ENCODE measurements around the gene MEX3C. TPM values are rescaled to one million over a fixed set of nuclear protein-coding genes. Genes with fewer than 3 reads are reported as not detected.

The MEX3C gene
- total RNA-seq, 2 experiments from 2014 or later: 46.7 to 66.9 TPM

GRCh38 chr18:51169731-51170130, 27.8 kb downstream of the MEX3C start:
- Mint-ChIP-seq H3K4me1 (peaks cover 61% of the 10 kb centered on the region), H3K27ac (peak overlapping the region; percentile 92), H3K4me3 (peak overlapping the region; percentile 19), H3K36me3 (ENCODE audit: low read depth) (peaks cover 16% of the 10 kb centered on the region), H3K27me3 (no peaks in the 10 kb centered on the region), H3K9me3 (ENCODE audit: low read depth) (no peaks in the 10 kb centered on the region)
- intact Hi-C loops (cut with DNase I, micrococcal nuclease): loop anchor here in 1 of 2 experiments (1.0 to 2.0 kb wide), 2 partner anchors 15 to 65 kb away; no protein-coding TSS in a partner anchor
- ATAC-seq (peak; percentile 14), DNase-seq (no peak)
- ChIA-PET CTCF (interaction anchor here (1.0 to 1.5 kb wide), 5 partner anchors 16 to 32 kb away, joined by 3 to 5 read pairs (median 5); no protein-coding TSS in a partner anchor), POLR2A (interaction anchor here (0.9 to 1.8 kb wide), 2 partner anchors 16 to 17 kb away, joined by 5 to 6 read pairs; no protein-coding TSS in a partner anchor)

- Mint-ChIP-seq H3K4me3 (no peak overlapping the region), H3K27ac (peak overlapping the region; percentile 92), H3K4me1 (peaks cover 58% of the 10 kb centered on the region), H3K36me3 (ENCODE audit: low read depth) (peaks cover 13% of the 10 kb centered on the region), H3K9me3 (ENCODE audit: low read depth) (no peaks in the 10 kb centered on the region), H3K27me3 (no peaks in the 10 kb centered on the region)
- CTCF ChIA-PET: interaction anchor here (0.6 to 1.5 kb wide), 6 partner anchors 15 to 58 kb away, joined by 3 to 5 read pairs (median 4); no protein-coding TSS in a partner anchor
- ATAC-seq (peak; percentile 18), DNase-seq (no peak)
- POLR2A ChIA-PET: interaction anchor here (0.6 to 1.8 kb wide), 3 partner anchors 15 to 27 kb away, joined by 3 to 6 read pairs (median 5); no protein-coding TSS in a partner anchor
- intact Hi-C loops (cut with DNase I, micrococcal nuclease): loop anchor here in 1 of 2 experiments (1.0 kb wide), 1 partner anchor 15 kb away; no protein-coding TSS in a partner anchor
These were observed 28.4 kb downstream of the MEX3C start for GRCh38 chr18:51168960-51169662.

GRCh38 chr18:51168026-51168742, 29.3 kb downstream of the MEX3C start:
- ATAC-seq: no peak
- CTCF ChIA-PET: interaction anchor here (1.2 to 1.5 kb wide), 6 partner anchors 14 to 58 kb away, joined by 3 to 5 read pairs (median 5); partner anchors contain the start of gene MEX3C
- no peak overlapping the region for H3K4me3 Mint-ChIP-seq

GRCh38 chr18:51165296-51165695, 32.2 kb downstream of the MEX3C start:
- Mint-ChIP-seq H3K4me3 (no peak overlapping the region), H3K4me1 (peaks cover 27% of the 10 kb centered on the region), H3K27me3 (no peaks in the 10 kb centered on the region), H3K9me3 (ENCODE audit: low read depth) (no peaks in the 10 kb centered on the region), H3K27ac (no peak overlapping the region), H3K36me3 (ENCODE audit: low read depth) (peaks cover 1% of the 10 kb centered on the region)
- POLR2A ChIA-PET: no interaction called here
- intact Hi-C loops (cut with DNase I, micrococcal nuclease): no loop called here
- CTCF ChIA-PET: interaction anchor here (1.2 kb wide), 1 partner anchor 11 kb away, joined by 6 read pairs; no protein-coding TSS in a partner anchor
- no peak for ATAC-seq
- DNase-seq: no peak

More at GRCh38 chr18:51168026-51168742, 29.3 kb downstream of the MEX3C start:
- Mint-ChIP-seq H3K4me1 (peaks cover 54% of the 10 kb centered on the region), H3K27ac (peak overlapping the region; percentile 92), H3K9me3 (ENCODE audit: low read depth) (no peaks in the 10 kb centered on the region), H3K36me3 (ENCODE audit: low read depth) (peaks cover 5% of the 10 kb centered on the region), H3K27me3 (no peaks in the 10 kb centered on the region)
- intact Hi-C loops (cut with DNase I, micrococcal nuclease): no loop called here
- no peak for DNase-seq
- POLR2A ChIA-PET: interaction anchor here (1.8 kb wide), 1 partner anchor 16 kb away, joined by 5 read pairs; no protein-coding TSS in a partner anchor

DNA sequence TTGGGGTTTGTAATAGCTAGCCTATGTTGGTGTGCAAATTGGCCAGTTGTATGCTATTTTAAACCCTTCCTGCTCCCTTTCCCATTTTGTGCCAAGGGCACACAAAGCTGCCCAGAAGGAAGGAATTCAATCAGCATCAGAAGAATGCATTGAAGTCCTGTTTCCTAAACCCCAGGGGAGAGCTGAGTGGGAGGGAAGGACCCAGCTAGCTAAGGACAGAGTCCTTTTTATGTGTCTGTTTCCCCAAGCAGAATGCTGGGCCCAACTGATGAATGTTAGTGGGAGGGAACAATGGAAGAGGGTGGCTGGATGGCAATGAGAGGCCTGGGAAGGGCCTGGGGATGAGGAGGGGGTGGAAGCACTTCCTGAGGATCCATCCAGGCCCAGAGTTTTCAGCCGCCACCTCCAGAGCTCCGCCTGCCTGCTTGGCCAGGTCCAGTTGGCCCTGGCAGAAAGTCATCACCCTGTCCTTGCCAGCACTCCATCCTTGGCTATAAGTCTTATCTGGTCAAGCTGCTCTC, 32.7 kb downstream of the MEX3C start:
- intact Hi-C loops (cut with DNase I, micrococcal nuclease): no loop called here
- H3K9me3 Mint-ChIP-seq (ENCODE audit: low read depth): no peaks in the 10 kb centered on the region
- CTCF ChIA-PET: interaction anchor here (1.2 kb wide), 1 partner anchor 11 kb away, joined by 6 read pairs; no protein-coding TSS in a partner anchor
- no peaks in the 10 kb centered on the region for H3K36me3 Mint-ChIP-seq (ENCODE audit: low read depth)
- POLR2A ChIA-PET: no interaction called here
- H3K27ac Mint-ChIP-seq: no peak overlapping the region
- peaks cover 23% of the 10 kb centered on the region for H3K4me1 Mint-ChIP-seq
- DNase-seq (no peak), ATAC-seq (no peak)
- H3K4me3 Mint-ChIP-seq: no peak overlapping the region
- no peaks in the 10 kb centered on the region for H3K27me3 Mint-ChIP-seq

DNA sequence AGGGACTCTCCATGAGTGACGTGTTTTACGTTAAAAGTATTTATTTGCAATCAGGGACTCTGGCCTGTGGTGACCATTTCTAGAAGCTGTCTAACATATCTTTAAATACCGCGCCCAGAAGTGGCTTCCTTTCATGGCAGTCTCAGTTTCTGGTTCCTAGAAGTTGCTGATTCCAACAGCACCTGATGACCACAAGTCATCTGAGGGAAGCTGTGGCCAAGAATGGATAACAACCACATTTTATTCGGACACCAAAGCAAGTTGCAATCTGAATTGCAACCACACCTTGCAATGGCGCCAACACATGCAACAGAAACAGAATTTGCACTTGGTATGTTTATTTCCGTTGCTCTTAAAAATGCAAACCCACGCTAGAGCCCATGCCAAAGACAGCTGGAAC, 33.1 kb downstream of the MEX3C start:
- no peak for ATAC-seq
- H3K4me3 Mint-ChIP-seq: no peak overlapping the region
- ChIA-PET POLR2A (no interaction called here), CTCF (interaction anchor here (1.2 kb wide), 1 partner anchor 10 kb away, joined by 6 read pairs; no protein-coding TSS in a partner anchor)
- intact Hi-C loops (cut with DNase I, micrococcal nuclease): no loop called here
- no peak overlapping the region for H3K27ac Mint-ChIP-seq
- H3K27me3 Mint-ChIP-seq: no peaks in the 10 kb centered on the region
- peaks cover 18% of the 10 kb centered on the region for H3K4me1 Mint-ChIP-seq
- no peaks in the 10 kb centered on the region for H3K9me3 Mint-ChIP-seq (ENCODE audit: low read depth)
- H3K36me3 Mint-ChIP-seq (ENCODE audit: low read depth): no peaks in the 10 kb centered on the region
- no peak for DNase-seq

DNA sequence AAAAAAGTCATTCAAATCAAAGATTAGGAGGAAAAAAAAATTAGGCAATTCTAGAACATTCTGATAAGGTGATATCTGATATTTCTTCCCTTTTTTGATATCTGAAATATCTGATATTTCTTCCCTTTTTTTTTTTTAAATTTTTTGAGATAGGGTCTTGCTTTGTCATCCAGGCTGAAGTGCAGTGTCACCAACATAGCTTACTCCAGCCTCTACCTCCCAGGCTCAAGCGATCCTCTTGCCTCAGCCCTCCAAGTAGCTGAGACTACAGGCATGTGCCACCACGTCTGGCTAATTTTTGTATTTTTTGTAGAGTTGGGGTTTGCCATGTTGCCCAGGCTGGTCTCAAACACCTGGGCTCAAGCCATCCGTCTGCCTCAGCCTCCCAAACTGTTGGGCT, 33.9 kb downstream of the MEX3C start:
- DNase-seq (no peak), ATAC-seq (no peak)
- Mint-ChIP-seq H3K4me3 (no peak overlapping the region), H3K4me1 (peaks cover 10% of the 10 kb centered on the region), H3K27me3 (no peaks in the 10 kb centered on the region), H3K36me3 (ENCODE audit: low read depth) (no peaks in the 10 kb centered on the region), H3K9me3 (ENCODE audit: low read depth) (no peaks in the 10 kb centered on the region), H3K27ac (no peak overlapping the region)
- ChIA-PET POLR2A (no interaction called here), CTCF (interaction anchor here (0.6 kb wide), 1 partner anchor 14 kb away, joined by 3 read pairs; no protein-coding TSS in a partner anchor)
- intact Hi-C loops (cut with DNase I, micrococcal nuclease): no loop called here

- no peaks in the 10 kb centered on the region for H3K9me3 Mint-ChIP-seq (ENCODE audit: low read depth)
- no peak for DNase-seq
- POLR2A ChIA-PET: no interaction called here
- CTCF ChIA-PET: no interaction called here
- no peaks in the 10 kb centered on the region for H3K36me3 Mint-ChIP-seq (ENCODE audit: low read depth)
- H3K27me3 Mint-ChIP-seq: no peaks in the 10 kb centered on the region
- H3K4me1 Mint-ChIP-seq: peaks cover 4% of the 10 kb centered on the region
- no peak overlapping the region for H3K27ac Mint-ChIP-seq
- ATAC-seq: peak; percentile 19
- intact Hi-C loops (cut with DNase I, micrococcal nuclease): no loop called here
- H3K4me3 Mint-ChIP-seq: no peak overlapping the region
These were observed 34.9 kb downstream of the MEX3C start for GRCh38 chr18:51162617-51163016.

GRCh38 chr18:51160646-51161045, 36.8 kb downstream of the MEX3C start:
- no peak overlapping the region for H3K4me3 Mint-ChIP-seq
- H3K36me3 Mint-ChIP-seq (ENCODE audit: low read depth): no peaks in the 10 kb centered on the region
- ATAC-seq (no peak), DNase-seq (no peak)
- H3K9me3 Mint-ChIP-seq (ENCODE audit: low read depth): no peaks in the 10 kb centered on the region
- ChIA-PET POLR2A (interaction anchor here (0.6 kb wide), 1 partner anchor 50 kb away, joined by 3 read pairs; no protein-coding TSS in a partner anchor), CTCF (interaction anchor here (0.7 kb wide), 1 partner anchor 50 kb away, joined by 4 read pairs; no protein-coding TSS in a partner anchor)
- H3K27me3 Mint-ChIP-seq: no peaks in the 10 kb centered on the region
- H3K4me1 Mint-ChIP-seq: peaks cover 7% of the 10 kb centered on the region
- no peak overlapping the region for H3K27ac Mint-ChIP-seq
- intact Hi-C loops (cut with DNase I, micrococcal nuclease): no loop called here

DNA sequence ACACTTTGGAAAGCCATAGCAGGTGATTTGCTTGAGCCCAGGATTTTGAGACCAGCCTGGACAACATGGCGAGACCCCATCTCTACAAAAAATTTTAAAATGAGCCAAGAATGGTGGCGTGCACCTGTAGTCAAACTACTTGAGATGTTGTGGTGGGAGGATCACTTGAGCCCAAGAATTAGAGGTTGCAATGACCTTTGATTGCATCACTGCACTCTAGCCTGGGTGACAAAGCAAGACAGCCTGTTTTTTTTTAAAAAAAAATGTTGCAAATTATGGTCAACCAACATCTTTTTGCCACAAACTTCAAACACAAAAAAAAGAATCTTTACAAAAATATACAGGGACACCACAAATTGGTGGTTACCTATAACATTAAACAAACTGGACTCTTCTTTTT, 40.3 kb downstream of the MEX3C start:
- POLR2A ChIA-PET: no interaction called here
- no peaks in the 10 kb centered on the region for H3K36me3 Mint-ChIP-seq (ENCODE audit: low read depth)
- ATAC-seq: no peak
- H3K27me3 Mint-ChIP-seq: no peaks in the 10 kb centered on the region
- CTCF ChIA-PET: no interaction called here
- H3K9me3 Mint-ChIP-seq (ENCODE audit: low read depth): no peaks in the 10 kb centered on the region
- H3K27ac Mint-ChIP-seq: no peak overlapping the region
- no peak for DNase-seq
- intact Hi-C loops (cut with DNase I, micrococcal nuclease): loop anchor here in 1 of 2 experiments (5.0 kb wide), 1 partner anchor 770 kb away; no protein-coding TSS in a partner anchor
- H3K4me3 Mint-ChIP-seq: no peak overlapping the region
- peaks cover 28% of the 10 kb centered on the region for H3K4me1 Mint-ChIP-seq

All from activated CD4-positive, alpha-beta T cell treated with anti-CD3 and anti-CD28 coated beads for 36 hours (primary cell).